ENCODE measurements around the gene DIPK1B. TPM values are rescaled to one million over a fixed set of nuclear protein-coding genes. Genes with fewer than 3 reads are reported as not detected.

DIPK1B gene
- total RNA-seq, 6 donors from 2014 or later, result 9.7 to 24.1 (median 17.0) TPM

- Histone ChIP-seq H3K36me3 (no peaks in the 10 kb centered on the region), H3K4me3 (no peak overlapping the region), H3K27me3 (no peaks in the 10 kb centered on the region), H3K9me3 (no peaks in the 10 kb centered on the region), H3K4me1 (peaks cover 38 to 71% (median 62%) of the 10 kb centered on the region in 4 donors), H3K27ac (peak overlapping the region; percentile 51 to 76 (median 67))
- ATAC-seq (ENCODE audit: low FRiP score in 2 of 2), result no peak
- DNase-seq, result no peak
- TF ChIP-seq EP300 (IDR thresholded peaks at IDR 0.05) (no peak), CTCF (IDR thresholded peaks at IDR 0.05) (no peak), POLR2AphosphoS5 (IDR thresholded peaks at IDR 0.05) (no peak), POLR2A (IDR thresholded peaks at IDR 0.05) (no peak)
- WGBS, 2 donors, result 65 to 72% methylated on average over 14 of the region's 14 CpGs
Observed at GRCh38 chr9:136693135-136693489, 19.3 kb upstream of the DIPK1B start.

- ATAC-seq (ENCODE audit: low FRiP score in 2 of 2) (peak; percentile 30 to 73), DNase-seq (peak; percentile 85 to 92)
- TF ChIP-seq POLR2AphosphoS5 (IDR thresholded peaks at IDR 0.05), result no peak
- peak in 1 of 4 donors; percentile 34 for TF ChIP-seq POLR2A (IDR thresholded peaks at IDR 0.05)
- Histone ChIP-seq H3K36me3 (no peaks in the 10 kb centered on the region), H3K9me3 (no peaks in the 10 kb centered on the region), H3K4me1 (peaks cover 37 to 70% (median 63%) of the 10 kb centered on the region in 4 donors), H3K27me3 (no peaks in the 10 kb centered on the region), H3K27ac (peak overlapping the region; percentile 51 to 76 (median 67)), H3K4me3 (no peak overlapping the region)
- WGBS, 2 donors, result 44 to 80% methylated on average over 1 to 15 of the region's 15 CpGs
Observed at GRCh38 chr9:136693490-136694162, 18.7 kb upstream of the DIPK1B start.

DNA sequence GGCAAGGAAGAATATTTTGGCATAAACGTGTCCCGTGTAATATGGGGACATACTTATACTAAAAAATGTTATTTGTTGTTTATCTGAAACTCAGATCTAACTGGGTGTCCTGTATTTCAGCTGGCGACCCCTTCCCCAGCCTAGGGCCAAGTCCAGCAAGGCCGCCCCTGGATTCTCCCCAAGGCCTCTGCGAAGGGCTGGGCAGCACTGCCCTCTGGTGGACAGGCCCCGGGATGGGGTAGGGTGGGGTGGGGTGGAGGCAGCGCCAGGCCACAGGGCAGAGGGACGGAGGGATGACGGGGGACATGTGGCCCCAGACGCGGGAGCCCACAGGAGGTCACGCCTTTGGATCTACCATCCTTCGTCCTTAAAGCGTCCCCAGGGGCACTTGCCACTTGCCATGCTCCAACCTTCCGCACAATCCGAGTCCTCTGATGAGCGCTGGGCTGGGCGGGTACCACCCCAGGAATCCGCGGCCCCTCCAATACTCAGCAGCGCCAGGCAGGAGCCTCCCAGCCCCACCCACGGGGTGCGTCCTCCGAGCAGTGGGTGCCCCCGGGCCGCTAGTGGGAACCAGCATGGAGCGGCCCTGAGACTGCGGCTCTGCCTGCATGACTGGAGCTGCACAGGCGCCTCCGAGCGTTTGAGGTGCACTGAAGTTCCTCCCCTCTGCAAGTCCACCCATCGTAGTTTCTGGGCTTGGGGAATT is 18.1 kb upstream of the DIPK1B start:
- Histone ChIP-seq H3K9me3 (no peaks in the 10 kb centered on the region), H3K27me3 (no peaks in the 10 kb centered on the region), H3K4me1 (peaks cover 33 to 65% (median 61%) of the 10 kb centered on the region in 4 donors), H3K27ac (peak overlapping the region; percentile 50 to 76 (median 67)), H3K36me3 (no peaks in the 10 kb centered on the region), H3K4me3 (no peak overlapping the region)
- WGBS, 2 donors, result 29 to 33% methylated on average over 20 to 23 of the region's 32 CpGs
- peak; percentile 79 to 83 for ATAC-seq (ENCODE audit: low FRiP score in 2 of 2)
- peak; percentile 78 to 88 for DNase-seq
- TF ChIP-seq CTCF (IDR thresholded peaks at IDR 0.05) (peak; percentile 70 to 87 (median 78)), POLR2A (IDR thresholded peaks at IDR 0.05) (no peak)

GRCh38 chr9:136694872-136695247 is 17.5 kb upstream of the DIPK1B start:
- no peaks in the 10 kb centered on the region for H3K27me3 ChIP-seq
- no peaks in the 10 kb centered on the region for H3K9me3 ChIP-seq
- H3K4me1 ChIP-seq, result peaks cover 33 to 65% (median 60%) of the 10 kb centered on the region in 4 donors
- no peaks in the 10 kb centered on the region for H3K36me3 ChIP-seq
- H3K4me3 ChIP-seq, result no peak overlapping the region
- DNase-seq, result peak in 1 of 2 donors; percentile 59
- H3K27ac ChIP-seq, result peak overlapping the region; percentile 4 to 76 (median 60)
- 77 to 80% methylated on average over 11 of the region's 11 CpGs for WGBS, 2 donors
- ATAC-seq (ENCODE audit: low FRiP score in 2 of 2), result no peak
- no peak for TF ChIP-seq POLR2A (IDR thresholded peaks at IDR 0.05)
- TF ChIP-seq CTCF (IDR thresholded peaks at IDR 0.05), result no peak
- TF ChIP-seq EP300 (IDR thresholded peaks at IDR 0.05), result no peak
- TF ChIP-seq POLR2AphosphoS5 (IDR thresholded peaks at IDR 0.05), result no peak

DNA sequence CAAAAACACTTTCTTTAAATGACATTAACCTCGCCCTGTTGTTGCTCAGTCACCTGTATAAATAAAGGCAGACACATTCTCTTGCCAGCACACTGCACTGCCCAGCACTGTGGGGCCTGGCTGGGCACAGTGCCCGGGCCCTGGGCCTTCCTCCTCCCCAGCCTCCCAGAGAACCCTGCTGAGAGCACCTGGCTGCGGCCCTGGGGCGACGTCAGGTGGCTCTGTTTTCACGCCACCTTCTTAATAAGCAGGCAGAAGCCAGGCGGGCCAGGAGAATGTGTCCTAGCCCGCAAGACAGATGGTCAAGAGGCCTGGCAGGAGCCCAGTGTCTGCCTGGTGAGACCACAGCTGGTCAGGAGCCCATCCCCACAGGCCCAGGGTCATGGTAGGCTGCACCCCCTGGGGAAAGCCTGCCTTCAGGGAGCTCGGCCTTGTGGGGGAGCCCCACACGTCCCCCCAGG is 16.9 kb upstream of the DIPK1B start:
- Histone ChIP-seq H3K27me3 (no peaks in the 10 kb centered on the region), H3K4me1 (peaks cover 33 to 62% (median 59%) of the 10 kb centered on the region in 4 donors), H3K27ac (peak overlapping the region; percentile 32 to 76 (median 60)), H3K36me3 (no peaks in the 10 kb centered on the region), H3K9me3 (no peaks in the 10 kb centered on the region), H3K4me3 (no peak overlapping the region)
- TF ChIP-seq CTCF (IDR thresholded peaks at IDR 0.05) (no peak), POLR2AphosphoS5 (IDR thresholded peaks at IDR 0.05) (peak in 1 of 2 donors; percentile 47), EP300 (IDR thresholded peaks at IDR 0.05) (peak in 1 of 4 donors; percentile 67), POLR2A (IDR thresholded peaks at IDR 0.05) (peak in 1 of 4 donors; percentile 29)
- DNase-seq, result peak; percentile 92
- peak; percentile 20 to 72 for ATAC-seq (ENCODE audit: low FRiP score in 2 of 2)
- 59 to 75% methylated on average over 7 to 10 of the region's 10 CpGs for WGBS, 2 donors
